ENCODE results near the gene MRPS18C. TPM values are rescaled to one million over a fixed set of nuclear protein-coding genes. Genes with fewer than 3 reads are reported as not detected.

The MRPS18C gene
- total RNA-seq, 1 donor from 2014 or later: 65.7 TPM

DNA sequence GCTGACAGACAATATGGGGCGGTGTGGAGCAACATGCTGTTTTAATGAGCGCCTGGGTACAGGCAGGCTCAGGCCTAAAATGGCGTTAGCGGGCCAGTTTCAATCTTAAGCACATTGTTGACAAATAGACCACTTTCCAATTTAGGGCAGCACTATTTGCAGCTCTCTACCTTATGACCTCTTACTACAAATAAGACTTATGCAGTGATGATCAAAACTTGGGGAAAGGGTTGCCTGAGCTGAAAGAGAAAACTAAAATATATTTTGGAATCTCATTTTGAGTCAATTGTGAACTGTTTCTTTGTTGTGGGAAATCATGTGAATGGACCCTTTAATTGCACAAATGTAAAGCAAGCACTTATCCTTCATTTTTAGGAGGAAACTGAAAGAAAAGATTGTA is 54.6 kb downstream of the MRPS18C start:
- H3K27ac ChIP-seq (replicated peaks): no peak overlapping the region
- TF ChIP-seq, protein P1, sequence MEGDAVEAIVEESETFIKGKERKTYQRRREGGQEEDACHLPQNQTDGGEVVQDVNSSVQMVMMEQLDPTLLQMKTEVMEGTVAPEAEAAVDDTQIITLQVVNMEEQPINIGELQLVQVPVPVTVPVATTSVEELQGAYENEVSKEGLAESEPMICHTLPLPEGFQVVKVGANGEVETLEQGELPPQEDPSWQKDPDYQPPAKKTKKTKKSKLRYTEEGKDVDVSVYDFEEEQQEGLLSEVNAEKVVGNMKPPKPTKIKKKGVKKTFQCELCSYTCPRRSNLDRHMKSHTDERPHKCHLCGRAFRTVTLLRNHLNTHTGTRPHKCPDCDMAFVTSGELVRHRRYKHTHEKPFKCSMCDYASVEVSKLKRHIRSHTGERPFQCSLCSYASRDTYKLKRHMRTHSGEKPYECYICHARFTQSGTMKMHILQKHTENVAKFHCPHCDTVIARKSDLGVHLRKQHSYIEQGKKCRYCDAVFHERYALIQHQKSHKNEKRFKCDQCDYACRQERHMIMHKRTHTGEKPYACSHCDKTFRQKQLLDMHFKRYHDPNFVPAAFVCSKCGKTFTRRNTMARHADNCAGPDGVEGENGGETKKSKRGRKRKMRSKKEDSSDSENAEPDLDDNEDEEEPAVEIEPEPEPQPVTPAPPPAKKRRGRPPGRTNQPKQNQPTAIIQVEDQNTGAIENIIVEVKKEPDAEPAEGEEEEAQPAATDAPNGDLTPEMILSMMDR (IDR thresholded peaks at IDR 0.05; ENCODE audit: borderline replicate concordance): no peak
- no peaks in the 10 kb centered on the region for H3K36me3 ChIP-seq
- DNase-seq: no peak
- no peak overlapping the region for H3K4me3 ChIP-seq
- no peaks in the 10 kb centered on the region for H3K27me3 ChIP-seq (ENCODE audit: low read depth)
- no peaks in the 10 kb centered on the region for H3K9me3 ChIP-seq (replicated peaks)
- intact Hi-C loops (cut with micrococcal nuclease): no loop called here
- H3K4me1 ChIP-seq: no peaks in the 10 kb centered on the region

Other genes starting within 250 kb of the MRPS18C start
- 27.3 TPM for gene COQ2, start 171.3 kb upstream of the MRPS18C start, total RNA-seq
- 1.1 TPM for gene HPSE, start 121.2 kb upstream of the MRPS18C start, total RNA-seq
- gene HELQ, start 235 bp upstream of the MRPS18C start, total RNA-seq: 14.0 TPM
- 5.6 TPM for gene ABRAXAS1, start 29.0 kb downstream of the MRPS18C start, total RNA-seq
- gene GPAT3, start 80.0 kb downstream of the MRPS18C start, total RNA-seq: 44.2 TPM